ENCODE results near the gene CASZ1.

CASZ1 gene

GRCh38 chr1:10653370-10654125 lies 142.9 kb downstream of the CASZ1 start:
- H3K4me3 ChIP-seq (replicated peaks; ENCODE audit: insufficient read depth, low read length): no peak overlapping the region
- H3K27ac ChIP-seq (replicated peaks): no peak overlapping the region
- H3K27me3 ChIP-seq (ENCODE audit: insufficient read depth, poor library complexity, severe bottlenecking): no peaks in the 10 kb centered on the region
- TF ChIP-seq GABPA (IDR thresholded peaks at IDR 0.05; ENCODE audit: low read depth) (no peak), CTCF (IDR thresholded peaks at IDR 0.05; ENCODE audit: insufficient read depth, low read length) (no peak), POLR2AphosphoS5 (IDR thresholded peaks at IDR 0.05; ENCODE audit: low read depth) (no peak), SPI1 (IDR thresholded peaks at IDR 0.05; ENCODE audit: borderline replicate concordance, low read depth) (no peak)
- TF ChIP-seq, protein P1, sequence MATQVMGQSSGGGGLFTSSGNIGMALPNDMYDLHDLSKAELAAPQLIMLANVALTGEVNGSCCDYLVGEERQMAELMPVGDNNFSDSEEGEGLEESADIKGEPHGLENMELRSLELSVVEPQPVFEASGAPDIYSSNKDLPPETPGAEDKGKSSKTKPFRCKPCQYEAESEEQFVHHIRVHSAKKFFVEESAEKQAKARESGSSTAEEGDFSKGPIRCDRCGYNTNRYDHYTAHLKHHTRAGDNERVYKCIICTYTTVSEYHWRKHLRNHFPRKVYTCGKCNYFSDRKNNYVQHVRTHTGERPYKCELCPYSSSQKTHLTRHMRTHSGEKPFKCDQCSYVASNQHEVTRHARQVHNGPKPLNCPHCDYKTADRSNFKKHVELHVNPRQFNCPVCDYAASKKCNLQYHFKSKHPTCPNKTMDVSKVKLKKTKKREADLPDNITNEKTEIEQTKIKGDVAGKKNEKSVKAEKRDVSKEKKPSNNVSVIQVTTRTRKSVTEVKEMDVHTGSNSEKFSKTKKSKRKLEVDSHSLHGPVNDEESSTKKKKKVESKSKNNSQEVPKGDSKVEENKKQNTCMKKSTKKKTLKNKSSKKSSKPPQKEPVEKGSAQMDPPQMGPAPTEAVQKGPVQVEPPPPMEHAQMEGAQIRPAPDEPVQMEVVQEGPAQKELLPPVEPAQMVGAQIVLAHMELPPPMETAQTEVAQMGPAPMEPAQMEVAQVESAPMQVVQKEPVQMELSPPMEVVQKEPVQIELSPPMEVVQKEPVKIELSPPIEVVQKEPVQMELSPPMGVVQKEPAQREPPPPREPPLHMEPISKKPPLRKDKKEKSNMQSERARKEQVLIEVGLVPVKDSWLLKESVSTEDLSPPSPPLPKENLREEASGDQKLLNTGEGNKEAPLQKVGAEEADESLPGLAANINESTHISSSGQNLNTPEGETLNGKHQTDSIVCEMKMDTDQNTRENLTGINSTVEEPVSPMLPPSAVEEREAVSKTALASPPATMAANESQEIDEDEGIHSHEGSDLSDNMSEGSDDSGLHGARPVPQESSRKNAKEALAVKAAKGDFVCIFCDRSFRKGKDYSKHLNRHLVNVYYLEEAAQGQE (IDR thresholded peaks at IDR 0.05; ENCODE audit: insufficient replicate concordance, low read depth): no peak
- DNase-seq (ENCODE audit: low read depth in 1 of 2, low spot score in 1 of 2): no peak

GRCh38 chr1:10652626-10653025 lies 143.8 kb downstream of the CASZ1 start:
- no peak for TF ChIP-seq CTCF (IDR thresholded peaks at IDR 0.05; ENCODE audit: insufficient read depth, low read length)
- TF ChIP-seq, protein P1 (IDR thresholded peaks at IDR 0.05; ENCODE audit: insufficient replicate concordance, low read depth): no peak
- TF ChIP-seq POLR2AphosphoS5 (IDR thresholded peaks at IDR 0.05; ENCODE audit: low read depth): no peak
- no peak for TF ChIP-seq SPI1 (IDR thresholded peaks at IDR 0.05; ENCODE audit: borderline replicate concordance, low read depth)
- TF ChIP-seq GABPA (IDR thresholded peaks at IDR 0.05; ENCODE audit: low read depth): no peak
- H3K27me3 ChIP-seq (ENCODE audit: insufficient read depth, poor library complexity, severe bottlenecking): no peaks in the 10 kb centered on the region
- no peak overlapping the region for H3K4me3 ChIP-seq (replicated peaks; ENCODE audit: insufficient read depth, low read length)
- DNase-seq (ENCODE audit: low read depth in 1 of 2, low spot score in 1 of 2): no peak
- H3K27ac ChIP-seq (replicated peaks): no peak overlapping the region

DNA sequence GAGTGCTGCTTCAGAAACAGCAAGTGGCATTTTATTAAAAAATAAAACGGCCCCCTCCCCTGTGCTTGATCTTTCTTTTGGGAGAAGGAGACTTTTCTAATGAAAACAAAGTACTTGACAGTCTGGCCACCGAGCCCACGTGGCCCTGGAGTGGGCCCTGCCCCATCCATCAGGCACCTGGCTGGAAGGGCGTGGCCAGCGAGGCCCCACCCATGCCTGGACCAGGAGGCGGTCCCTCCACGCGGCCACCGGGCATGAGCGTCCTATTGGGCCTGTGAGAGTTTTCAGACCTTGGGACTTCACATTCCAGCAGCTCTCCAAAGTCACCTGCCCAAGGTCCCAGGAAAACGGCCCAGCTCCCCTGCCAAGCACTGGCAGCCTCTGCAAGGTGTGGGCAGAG lies 144.7 kb downstream of the CASZ1 start:
- Histone ChIP-seq H3K27me3 (ENCODE audit: insufficient read depth, poor library complexity, severe bottlenecking) (no peaks in the 10 kb centered on the region), H3K27ac (replicated peaks) (no peak overlapping the region), H3K4me3 (replicated peaks; ENCODE audit: insufficient read depth, low read length) (no peak overlapping the region)
- DNase-seq (ENCODE audit: low read depth in 1 of 2, low spot score in 1 of 2): no peak
- TF ChIP-seq POLR2AphosphoS5 (IDR thresholded peaks at IDR 0.05; ENCODE audit: low read depth) (no peak), GABPA (IDR thresholded peaks at IDR 0.05; ENCODE audit: low read depth) (no peak), SPI1 (IDR thresholded peaks at IDR 0.05; ENCODE audit: borderline replicate concordance, low read depth) (no peak), CTCF (IDR thresholded peaks at IDR 0.05; ENCODE audit: insufficient read depth, low read length) (no peak)
- TF ChIP-seq, protein P1 (IDR thresholded peaks at IDR 0.05; ENCODE audit: insufficient replicate concordance, low read depth): no peak
